C4-2B (cell line): Measurements from ENCODE around the gene CALML5.

ENCODE experiments used
- H3K27ac ChIP-seq: fragments of 450-650 bp; 2 replicates; pipeline ENCODE4 v1.5.1; 2017
- CTCF ChIP-seq: fragments of 450-650 bp; conservative IDR thresholded peaks from 2 replicates; pipeline ENCODE4 v1.5.1; 2017; ENCODE audit warnings: mild to moderate bottlenecking
- ZFX ChIP-seq: fragments of 450-650 bp; IDR thresholded peaks from 2 replicates; pipeline ENCODE4 v1.6.1; 2017

Gene CALML5

GRCh38 chr10:5509691-5510090 lies 10.3 kb upstream of the CALML5 start:
- H3K27ac ChIP-seq: peak overlapping the region; percentile 62
- TF ChIP-seq ZFX (no peak), CTCF (no peak)

GRCh38 chr10:5509236-5509635 lies 9.9 kb upstream of the CALML5 start:
- TF ChIP-seq ZFX: no peak
- TF ChIP-seq CTCF: no peak
- H3K27ac ChIP-seq: peak overlapping the region; percentile 62

- TF ChIP-seq ZFX (no peak), CTCF (no peak)
These were observed 9.4 kb upstream of the CALML5 start for GRCh38 chr10:5508786-5509185.

GRCh38 chr10:5508161-5508604 lies 8.8 kb upstream of the CALML5 start:
- H3K27ac ChIP-seq: peak overlapping the region; percentile 62; the same call in 1 of the 2 replicates
- no peak for TF ChIP-seq CTCF
- no peak for TF ChIP-seq ZFX

More at GRCh38 chr10:5508786-5509185, 9.4 kb upstream of the CALML5 start:
- H3K27ac ChIP-seq: peak overlapping the region; percentile 62

GRCh38 chr10:5507649-5508131 lies 8.3 kb upstream of the CALML5 start:
- TF ChIP-seq CTCF (no peak), ZFX (no peak)
- H3K27ac ChIP-seq: peak overlapping the region; percentile 62; the same call in 1 of the 2 replicates

GRCh38 chr10:5506751-5507648 lies 7.6 kb upstream of the CALML5 start:
- TF ChIP-seq ZFX: no peak
- peak overlapping the region; percentile 62 for H3K27ac ChIP-seq

GRCh38 chr10:5506246-5506645 lies 6.9 kb upstream of the CALML5 start:
- no peak for TF ChIP-seq CTCF
- no peak for TF ChIP-seq ZFX
- H3K27ac ChIP-seq: peak overlapping the region; percentile 62
